Mesothelial cell of epicardium (in vitro differentiated cells): ENCODE results near the gene IRF3. TPM values are rescaled to one million over a fixed set of nuclear protein-coding genes. Genes with fewer than 3 reads are reported as not detected.

ENCODE experiments used
- DNase-seq, 2 experiments: peaks; one replicate each; pipeline ENCODE4 v3.0.0; 2021; ENCODE audit warnings: low spot score in 2 of 2; ENCODE audit not compliant: unreplicated experiment in 2 of 2
- H3K27ac Mint-ChIP-seq: 2 replicates; pipeline ENCODE4 v1.8.0; 2021; ENCODE audit warnings: mixed read lengths
- H3K27me3 Mint-ChIP-seq: 2 replicates; pipeline ENCODE4 v1.8.0; 2021; ENCODE audit warnings: low read depth, mixed read lengths
- H3K36me3 Mint-ChIP-seq: 2 replicates; pipeline ENCODE4 v1.8.0; 2021; ENCODE audit warnings: mixed read lengths
- H3K4me1 Mint-ChIP-seq: 2 replicates; pipeline ENCODE4 v1.8.0; 2021; ENCODE audit warnings: mixed read lengths
- H3K4me3 Mint-ChIP-seq: 2 replicates; pipeline ENCODE4 v1.8.0; 2021; ENCODE audit warnings: mild to moderate bottlenecking, moderate library complexity, mixed read lengths
- H3K9me3 Mint-ChIP-seq: 2 replicates; pipeline ENCODE4 v1.8.0; 2021; ENCODE audit warnings: mixed read lengths
- CTCF ChIP-seq: fragments of 200-600 bp; sonication (generic); IDR thresholded peaks from one replicate; pipeline ENCODE4 v1.5.0; 2021; ENCODE audit warnings: antibody characterized with exemption; ENCODE audit not compliant: unreplicated experiment
- microRNA-seq: library from miRNA; unstranded; fragments of <30 nt; microRNA quantifications from one replicate; pipeline ENCODE4 v1.2.0, GENCODE V29; 2021; ENCODE audit warnings: inconsistent platforms, mixed read lengths
- total RNA-seq: library from RNA; stranded (reverse); gene quantifications from 3 replicates; pipeline ENCODE4 v1.2.1, GENCODE V29; 2021

Gene IRF3
- total RNA-seq, 1 donor from 2014 or later, result 89.4 TPM

GRCh38 chr19:49613374-49613773 lies 52.3 kb downstream of the IRF3 start:
- DNase-seq, result no peak
- no peaks in the 10 kb centered on the region for H3K27me3 Mint-ChIP-seq
- peak overlapping the region; percentile 19 for H3K27ac Mint-ChIP-seq
- no peak for TF ChIP-seq CTCF
- peaks cover 40% of the 10 kb centered on the region for H3K36me3 Mint-ChIP-seq
- no peak overlapping the region for H3K4me3 Mint-ChIP-seq
- H3K9me3 Mint-ChIP-seq, result no peaks in the 10 kb centered on the region
- no peaks in the 10 kb centered on the region for H3K4me1 Mint-ChIP-seq

Small RNA genes within 50 kb of the gene (microRNA-seq; reads per million reads assigned to microRNA genes)
- 2.3 reads per million for gene MIR5088

Other genes starting within 250 kb of the IRF3 start
- gene PTH2, start 242.4 kb downstream of the IRF3 start, total RNA-seq, result not detected in 3 replicates
- gene GFY, start 240.5 kb downstream of the IRF3 start, total RNA-seq, result not detected in 3 replicates
- gene SLC17A7, start 224.3 kb downstream of the IRF3 start, total RNA-seq, result 0.34 to 0.45 TPM (median 0.35 TPM) in 3 replicates
- gene PIH1D1, start 214.0 kb downstream of the IRF3 start, total RNA-seq, result 83.6 to 84.6 TPM (median 83.7 TPM) in 3 replicates
- 21.4 to 25.6 TPM (median 24.4 TPM) in 3 replicates for gene ALDH16A1, start 212.6 kb downstream of the IRF3 start, total RNA-seq
- 1.8 to 2.4 TPM (median 2.0 TPM) in 3 replicates for gene FLT3LG, start 191.6 kb downstream of the IRF3 start, total RNA-seq
- 2,869 to 2,959 TPM (median 2,954 TPM) in 3 replicates for gene RPL13A, start 178.2 kb downstream of the IRF3 start, total RNA-seq
- gene RPS11, start 169.4 kb downstream of the IRF3 start, total RNA-seq, result 2,052 to 2,151 TPM (median 2,132 TPM) in 3 replicates
- gene FCGRT, start 153.2 kb downstream of the IRF3 start, total RNA-seq, result 121 to 132 TPM (median 127 TPM) in 3 replicates
- 30.3 to 35.1 TPM (median 31.1 TPM) in 3 replicates for gene RCN3, start 137.9 kb downstream of the IRF3 start, total RNA-seq
- gene NOSIP, start 85.3 kb downstream of the IRF3 start, total RNA-seq, result 53.3 to 60.7 TPM (median 60.1 TPM) in 3 replicates
- 0.87 to 1.4 TPM (median 1.1 TPM) in 3 replicates for gene PRRG2, start 84.5 kb downstream of the IRF3 start, total RNA-seq
- 53.3 to 58.5 TPM (median 54.2 TPM) in 3 replicates for gene PRR12, start 74.7 kb downstream of the IRF3 start, total RNA-seq
- gene RRAS, start 25.7 kb downstream of the IRF3 start, total RNA-seq, result 26.0 to 28.6 TPM (median 26.9 TPM) in 3 replicates
- 87.3 to 89.9 TPM (median 88.9 TPM) in 3 replicates for gene SCAF1, start 23.6 kb downstream of the IRF3 start, total RNA-seq
- 44.5 to 46.0 TPM (median 44.7 TPM) in 3 replicates for gene BCL2L12, start 76 bp upstream of the IRF3 start, total RNA-seq
- 273 to 283 TPM (median 280 TPM) in 3 replicates for gene PRMT1, start 11.4 kb upstream of the IRF3 start, total RNA-seq
- 10.4 to 10.5 TPM (median 10.4 TPM) in 3 replicates for gene ADM5, start 23.7 kb upstream of the IRF3 start, total RNA-seq
- gene CPT1C, start 25.3 kb upstream of the IRF3 start, total RNA-seq, result 60.3 to 62.5 TPM (median 60.9 TPM) in 3 replicates
- gene TSKS, start 97.4 kb upstream of the IRF3 start, total RNA-seq, result not detected in 3 replicates
- gene AP2A1, start 101.1 kb upstream of the IRF3 start, total RNA-seq, result 84.6 to 89.6 TPM (median 85.2 TPM) in 3 replicates
- 23.1 to 25.8 TPM (median 23.2 TPM) in 3 replicates for gene FUZ, start 147.4 kb upstream of the IRF3 start, total RNA-seq
- gene MED25, start 152.4 kb upstream of the IRF3 start, total RNA-seq, result 103 to 107 TPM (median 105 TPM) in 3 replicates
- gene PTOV1, start 185.3 kb upstream of the IRF3 start, total RNA-seq, result 415 to 431 TPM (median 422 TPM) in 3 replicates
- gene PNKP, start 201.7 kb upstream of the IRF3 start, total RNA-seq, result 96.6 to 103 TPM (median 97.8 TPM) in 3 replicates
- 41.8 to 45.3 TPM (median 42.5 TPM) in 3 replicates for gene AKT1S1, start 211.5 kb upstream of the IRF3 start, total RNA-seq
- gene TBC1D17, start 211.8 kb upstream of the IRF3 start, total RNA-seq, result 46.8 to 53.7 TPM (median 49.7 TPM) in 3 replicates
- gene IL4I1, start 231.0 kb upstream of the IRF3 start, total RNA-seq, result 1.3 to 1.7 TPM (median 1.6 TPM) in 3 replicates